K562 (cell line): ENCODE data around the gene SZT2. TPM values are rescaled to one million over a fixed set of nuclear protein-coding genes. Genes with fewer than 3 reads are reported as not detected.

Experiments used
- ATAC-seq: fragments of 200-7000 bp; cut with Tn5 transposase; 3 replicates; pipeline ENCODE4 v1.9.1; 2020; ENCODE audit warnings: moderate library complexity
- BruUV-seq: library from RNA; stranded (reverse); fragments of 400-500 nt; replicated peaks from 2 replicates; lab custom pipeline; 2021; lab: Mats Ljungman, UMichigan
- CTCF ChIA-PET: fragments of 300-600 bp; formaldehyde crosslinking; extraction: SDS; loops from one replicate; lab custom pipeline; 2021; ENCODE audit warnings: low intra/inter-chr PET ratio; lab: Yijun Ruan, JAX
- POLR2A ChIA-PET: fragments of 300-600, 350-650 bp; sonication (Branson Sonifier 250); formaldehyde crosslinking; extraction: SDS; loops from one replicate; lab custom pipeline; 2021; ENCODE audit warnings: antibody characterized with exemption, inconsistent platforms; lab: Yijun Ruan, JAX
- DNase-seq, 4 experiments: peaks; one replicate each; pipeline versions ENCODE4 v3.0.0 to v3.0.0-alpha.2; 2011 to 2018; ENCODE audit warnings: low spot score in 3 of 4, mixed read lengths in 3 of 4; ENCODE audit errors: extremely low read depth in 1 of 4
- FAIRE-seq: peaks from 2 replicates; lab custom pipeline; 2011; peaks lifted over from hg19 to GRCh38; lab: Jason Lieb, UNC
- H2AFZ ChIP-seq: 2 replicates; pipeline ENCODE4 v1.6.0; 2011; ENCODE audit warnings: low read depth, low read length, control low read depth, inconsistent platforms
- H3K27ac ChIP-seq: fragments of 200-600 bp; 3 replicates; pipeline ENCODE4 v1.8.0; 2011; ENCODE audit warnings: low read depth, mild to moderate bottlenecking, control low read depth, inconsistent platforms, low read length, moderate library complexity, mixed read lengths; ENCODE audit errors: extremely low read depth
- H3K27me3 ChIP-seq, 2 experiments: fragments of 300-600 bp in 1 of 2; 2 replicates in 1 of 2; 3 replicates in 1 of 2; pipeline versions ENCODE4 v1.6.0 to v1.8.0; 2011; ENCODE audit warnings: inconsistent platforms in 2 of 2, low read length in 2 of 2, mild to moderate bottlenecking in 1 of 2, mixed read lengths in 1 of 2, moderate library complexity in 1 of 2; ENCODE audit not compliant: control insufficient read depth in 2 of 2, insufficient read depth in 2 of 2
- H3K36me3 ChIP-seq: fragments of 300-600 bp; 3 replicates; pipeline ENCODE4 v1.8.0; 2011; ENCODE audit warnings: mild to moderate bottlenecking, low read length, inconsistent platforms; ENCODE audit not compliant: control insufficient read depth, insufficient read depth
- H3K4me1 ChIP-seq, 2 experiments: fragments of 200-600 bp in 1 of 2; replicated peaks in 1 of 2; 2 replicates in 1 of 2; 3 replicates in 1 of 2; pipeline versions ENCODE4 v1.5.1 to v1.8.0; 2011; ENCODE audit warnings: inconsistent platforms in 2 of 2, low read length in 2 of 2, mild to moderate bottlenecking in 1 of 2, mixed read lengths in 1 of 2, moderate library complexity in 1 of 2; ENCODE audit not compliant: control insufficient read depth in 2 of 2, insufficient read depth in 2 of 2
- H3K4me2 ChIP-seq: 2 replicates; pipeline ENCODE4 v1.6.1; 2011; ENCODE audit warnings: low read length, control low read depth, inconsistent platforms, mixed read lengths; ENCODE audit not compliant: insufficient read depth
- H3K4me3 ChIP-seq: fragments of 200-600 bp; sonication (generic), shearing (Covaris generic); 2 replicates; pipeline ENCODE4 v1.5.1; 2016; ENCODE audit warnings: control low read depth, inconsistent platforms
- H3K79me2 ChIP-seq: fragments of 200-600 bp; 3 replicates; pipeline ENCODE4 v1.8.0; 2011; ENCODE audit warnings: low read length, inconsistent platforms; ENCODE audit not compliant: control insufficient read depth, insufficient read depth
- H3K9ac ChIP-seq, 2 experiments: 2 replicates each; pipeline versions ENCODE4 v1.6.0 to v1.6.1; 2011; ENCODE audit warnings: low read depth in 2 of 2, low read length in 2 of 2, control low read depth in 1 of 2, inconsistent platforms in 1 of 2, mild to moderate bottlenecking in 1 of 2, mixed read lengths in 1 of 2; ENCODE audit not compliant: insufficient read depth in 1 of 2
- H3K9me1 ChIP-seq: one replicate; pipeline ENCODE4 v1.6.0; 2011; ENCODE audit warnings: inconsistent platforms, mild to moderate bottlenecking, low read length, moderate library complexity; ENCODE audit not compliant: control insufficient read depth, insufficient read depth
- H3K9me3 ChIP-seq: replicated peaks from 2 replicates; pipeline ENCODE4 v1.5.1; 2011; ENCODE audit warnings: low read depth, low read length, inconsistent platforms; ENCODE audit not compliant: control insufficient read depth, insufficient read depth
- H4K20me1 ChIP-seq: replicated peaks from 2 replicates; pipeline ENCODE4 v1.6.1; 2011; ENCODE audit warnings: low read length, inconsistent platforms, mixed read lengths; ENCODE audit not compliant: control insufficient read depth, insufficient read depth
- C11orf30 ChIP-seq: fragments of 450-650 bp; IDR thresholded peaks from 2 replicates; pipeline ENCODE4 v1.6.1; 2016; ENCODE audit warnings: low read depth, mild to moderate bottlenecking
- FOXA3 ChIP-seq, 2 experiments: fragments of 450-650 bp in 1 of 2; sonication (generic) in 1 of 2; formaldehyde crosslinking; IDR thresholded peaks in 1 of 2; conservative IDR thresholded peaks in 1 of 2; 2 replicates each; pipeline versions ENCODE4 v1.4.0 to v1.8.0; 2020 to 2022; ENCODE audit warnings: mild to moderate bottlenecking in 2 of 2, missing genetic modification reagents in 1 of 2
- HDAC1 ChIP-seq, 2 experiments: fragments of 450-650 bp; IDR thresholded peaks; 2 replicates each; pipeline ENCODE4 v1.6.1; 2016 to 2017; ENCODE audit warnings: inconsistent platforms in 1 of 2, mild to moderate bottlenecking in 1 of 2, moderate library complexity in 1 of 2
- HLTF ChIP-seq: fragments of 450-650 bp; IDR thresholded peaks from 2 replicates; pipeline ENCODE4 v1.6.1; 2016
- HMBOX1 ChIP-seq: sonication (generic); IDR thresholded peaks from 2 replicates; pipeline ENCODE4 v1.6.1; 2016
- MAFG ChIP-seq: fragments of 450-650 bp; conservative IDR thresholded peaks from 2 replicates; pipeline ENCODE4 v1.6.1; 2016; ENCODE audit warnings: missing genetic modification characterization, missing compliant biosample characterization
- NFE2 ChIP-seq: IDR thresholded peaks from 2 replicates; pipeline ENCODE4 v1.6.1; 2014; ENCODE audit warnings: antibody characterized with exemption, low read depth
- NONO ChIP-seq, 2 experiments: fragments of 200-400 bp in 1 of 2; fragments of 450-650 bp in 1 of 2; formaldehyde crosslinking in 1 of 2; IDR thresholded peaks; 2 replicates each; pipeline ENCODE4 v1.6.1; 2017; ENCODE audit warnings: low read depth in 2 of 2, mild to moderate bottlenecking in 2 of 2, moderate library complexity in 2 of 2, low read length in 1 of 2
- PKNOX1 ChIP-seq: fragments of 450-650 bp; IDR thresholded peaks from 2 replicates; pipeline ENCODE4 v1.6.1; 2016
- SIN3B ChIP-seq: fragments of 450-650 bp; IDR thresholded peaks from 2 replicates; pipeline ENCODE4 v1.6.1; 2017; ENCODE audit warnings: low read depth, mild to moderate bottlenecking, moderate library complexity
- TAF9B ChIP-seq: fragments of 450-650 bp; IDR thresholded peaks from 2 replicates; pipeline ENCODE4 v1.6.1; 2018; ENCODE audit warnings: mild to moderate bottlenecking; ENCODE audit not compliant: partially characterized antibody
- TEAD1 ChIP-seq, 2 experiments: fragments of 450-650 bp in 1 of 2; sonication (generic) in 1 of 2; formaldehyde crosslinking; IDR thresholded peaks; 2 replicates each; pipeline versions ENCODE4 v1.4.0 to v1.8.0; 2020 to 2022; ENCODE audit warnings: mild to moderate bottlenecking in 2 of 2, missing genetic modification reagents in 1 of 2
- ZNF316 ChIP-seq: fragments of 450-650 bp; IDR thresholded peaks from 2 replicates; pipeline ENCODE4 v1.6.1; 2016
- WGBS: fragments of 100-300 bp; shearing (Covaris generic); methylation state at CpG from one replicate; pipeline ENCODE4 v1.1.6; 2016; ENCODE audit warnings: low coverage, mixed read lengths; ENCODE audit not compliant: insufficient coverage; ENCODE audit errors: missing lambda C conversion rate; 5-methylcytosine and 5-hydroxymethylcytosine counted together
- in situ Hi-C: fragments of 300-500 bp; cut with MboI; formaldehyde crosslinking; loops from 4 replicates; pipeline ENCODE4 v1.15.0; 2018; ENCODE audit warnings: inconsistent platforms, mixed read lengths
- intact Hi-C: fragments of 100-400 bp; cut with micrococcal nuclease; formaldehyde crosslinking; loops from 2 replicates; pipeline ENCODE4 v1.14.2; 2022
- polyA plus RNA-seq, 8 experiments: library from polyadenylated mRNA; depleted of rRNA in 4 of 8; stranded (reverse) in 5 of 8; unstranded in 3 of 8; fragments of >200 nt; fragmentation: Nextera tagmentation in 2 of 8; fragmentation: Illumina TruSeq in 1 of 8; extraction: Ambion mirVana in 2 of 8; extraction: Trizol in 1 of 8; gene quantifications; 2 replicates each; pipeline versions ENCODE4 v1.2.1 to v1.2.3, GENCODE V29; 2011 to 2014; ENCODE audit warnings: inconsistent platforms in 1 of 8, missing spikeins in 1 of 8
- total RNA-seq, 7 experiments: library from RNA; depleted of rRNA in 6 of 7; stranded (reverse); fragments of >200 nt in 6 of 7; fragmentation: Illumina TruSeq in 2 of 7; extraction: Trizol in 2 of 7; gene quantifications; 2 replicates each; pipeline versions ENCODE4 v1.2.1 to v1.2.3, GENCODE V29; 2011 to 2021; ENCODE audit warnings: low replicate concordance in 1 of 7

The SZT2 gene
- total and polyA plus RNA-seq, 9 of the 15 experiments (the other 6 are each of a cell fraction or from before 2014, with no cell fraction given): 0.88 to 31.0 (median 12.8) TPM

- POLR2A ChIA-PET: interaction anchor here (0.9 to 7.2 kb wide), 9 partner anchors 9 to 58 kb away, joined by 3 to 72 read pairs (median 4); partner anchors contain the start of genes CDC20 and ELOVL1
- Histone ChIP-seq H3K4me1 (peaks cover 0 to 13% of the 10 kb centered on the region in 2 experiments; a peak in 2 of 5 replicates), H3K27ac (no peak overlapping the region; the same call in 1 of the 3 replicates), H3K9me1 (peaks cover 5% of the 10 kb centered on the region)
- TF ChIP-seq HLTF: no peak
- TF ChIP-seq NFE2: peak; percentile 68
- TF ChIP-seq TEAD1 (CRISPR knock-in tag; IDR thresholded peaks at IDR 0.05): 0 out of 4 replicates have a peak, but pooled peaks of 1 of the 2 experiments have one; percentile 18
- TF ChIP-seq C11orf30: peak; percentile 73
- TF ChIP-seq PKNOX1: peak; percentile 4; the same call in 1 of the 2 replicates
- TF ChIP-seq FOXA3 (CRISPR knock-in tag; conservative IDR thresholded peaks at IDR 0.05 in 1 of 2, IDR thresholded peaks at IDR 0.05 in 1 of 2): 0 out of 4 replicates have a peak, but pooled peaks of 1 of the 2 experiments have one; percentile 1
- TF ChIP-seq NONO (IDR thresholded peaks at IDR 0.05; ENCODE audit: low read depth in 2 of 2, low read length in 1 of 2): no peak
- TF ChIP-seq TAF9B: peak; percentile 10
- no peak for TF ChIP-seq SIN3B
- no peak for TF ChIP-seq HMBOX1
- TF ChIP-seq HDAC1 (IDR thresholded peaks at IDR 0.05): peak in 1 of 2 experiments; percentile 51; a peak in 1 of 4 replicates
- TF ChIP-seq MAFG (tag): peak; percentile 54
- peak; percentile 79 for TF ChIP-seq ZNF316
- TF ChIP-seq, all 486 proteins: peak for 9
- Histone ChIP-seq H3K9me3 (no peaks in the 10 kb centered on the region), H4K20me1 (peaks cover 13% of the 10 kb centered on the region; the same call in 1 of the 2 replicates), H3K9ac (peak overlapping the region; percentile 15 to 92; a peak in 3 of 4 replicates), H3K79me2 (peaks cover 39% of the 10 kb centered on the region), H3K4me3 (peak overlapping the region; percentile 61), H2AFZ (no peak overlapping the region), H3K27me3 (no peaks in the 10 kb centered on the region), H3K4me2 (peak overlapping the region; percentile 99), H3K36me3 (peaks cover 48% of the 10 kb centered on the region)
- DNase-seq (peak in 1 of 4 experiments; percentile 36), FAIRE-seq (peak; percentile 44), ATAC-seq (no peak)
- CTCF ChIA-PET: no interaction called here
- BruUV-seq: no TSS peak
- intact Hi-C loops: no loop called here
- in situ Hi-C loops: no loop called here
- 16% methylated on average over 3 of the region's 3 CpGs for WGBS
Measured at GRCh38 chr1:43388613-43389012, 1.1 kb upstream of the SZT2 start.
